Kidney glomerular epithelial cell (primary cell): ENCODE results near the gene ODAD3.
A peak's percentile ranks its signal among the peaks of the same experiment; 100 is the strongest.
"Not testable (repeated sequence)": the region's sequence is repeated elsewhere in the genome, so short reads cannot be mapped to it uniquely, and the experiment has no call there.

ENCODE experiments used
- DNase-seq: peaks from one replicate; lab custom pipeline; 2025; lab: John Stamatoyannopoulos, UW

Gene ODAD3

DNA sequence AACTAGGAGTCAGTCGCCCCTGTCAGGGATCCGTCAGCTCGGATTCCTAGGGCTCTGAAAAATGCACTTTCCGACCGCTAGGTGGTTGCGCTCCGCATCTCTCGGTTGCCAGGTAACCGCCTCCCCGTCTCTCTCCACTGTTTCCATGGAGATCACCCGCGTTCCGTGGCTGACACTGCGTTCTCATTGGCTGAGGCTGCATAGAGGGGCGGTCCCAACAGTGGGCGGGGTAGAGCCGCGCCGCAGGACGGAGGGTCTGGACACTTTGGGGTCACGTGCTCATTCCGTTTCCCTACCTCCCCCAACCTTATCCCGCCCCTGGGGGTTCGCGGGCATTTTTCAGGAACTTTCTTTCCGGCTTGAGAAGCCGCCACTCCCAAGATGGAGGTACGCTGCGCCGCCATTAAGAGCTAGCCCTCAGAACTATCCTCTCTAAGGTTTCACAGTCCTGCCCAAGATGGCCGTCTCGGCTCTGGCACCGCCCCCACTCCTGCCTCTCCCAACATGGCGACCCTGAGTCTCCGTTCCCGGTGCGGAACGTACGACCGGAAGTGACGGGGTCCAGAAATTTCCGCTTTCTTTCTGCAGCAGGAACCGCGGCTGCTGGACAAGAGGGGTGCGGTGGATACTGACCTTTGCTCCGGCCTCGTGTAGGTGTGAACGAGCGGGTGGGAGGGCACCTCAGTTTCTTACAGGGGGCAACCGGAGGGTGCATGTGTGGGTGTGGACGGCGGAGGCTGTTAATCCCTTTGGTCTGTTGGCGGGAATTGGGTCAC, at the start of gene ODAD3, which contains the start of gene PRKCSH:
Gene ODAD3 (minus strand): TSS at position 65 of the 776 bp plus-strand sequence. CDS start 105 bp downstream, outside the sequence.
Gene PRKCSH (plus strand): TSS at position 579 of the 776 bp plus-strand sequence. CDS start 483 bp downstream, outside the sequence.
- DNase-seq, result peak; percentile 100

DNA sequence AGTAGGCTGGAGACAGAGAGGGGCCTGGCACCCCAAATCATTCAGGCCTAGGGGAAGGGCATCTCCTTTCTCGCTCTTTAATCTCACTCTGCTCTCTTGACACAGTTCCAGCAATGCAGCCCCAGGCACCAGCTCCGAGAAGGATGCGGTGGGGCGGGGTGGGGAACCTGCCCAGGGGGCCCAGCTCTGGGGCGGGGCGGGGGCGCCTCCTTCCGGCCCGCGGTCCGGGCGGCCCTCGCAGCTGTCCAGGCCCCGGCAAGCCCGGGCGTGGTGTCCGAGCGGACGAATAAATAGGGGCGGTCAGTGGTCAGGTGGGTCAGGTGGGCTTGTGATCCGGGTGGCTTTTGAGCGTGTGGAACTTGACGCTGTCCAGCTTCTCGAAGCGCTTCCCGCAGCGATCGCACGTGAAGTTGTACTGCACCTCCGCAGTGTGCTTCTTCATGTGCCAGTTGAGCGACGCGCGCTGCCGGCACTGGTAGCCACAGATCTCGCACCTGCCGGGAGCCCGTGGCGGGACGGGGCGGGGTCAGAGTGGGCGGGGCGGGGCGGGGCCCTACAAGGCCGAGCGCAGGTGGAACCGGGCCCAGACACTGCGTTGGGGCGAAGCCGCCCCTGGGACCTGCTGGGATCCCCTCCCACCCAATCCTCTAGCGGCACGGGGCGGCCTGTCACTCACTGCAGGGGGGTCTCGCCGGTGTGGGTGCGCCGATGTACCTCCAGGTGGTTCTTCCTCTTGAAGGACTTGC, 48.6 kb upstream of the ODAD3 start:
- DNase-seq, result no peak

- peak; percentile 43 for DNase-seq
Observed at GRCh38 chr19:11482384-11483050, 47.6 kb upstream of the ODAD3 start.

- DNase-seq, result peak; percentile 60
Observed at GRCh38 chr19:11481534-11482383, 46.8 kb upstream of the ODAD3 start.

DNA sequence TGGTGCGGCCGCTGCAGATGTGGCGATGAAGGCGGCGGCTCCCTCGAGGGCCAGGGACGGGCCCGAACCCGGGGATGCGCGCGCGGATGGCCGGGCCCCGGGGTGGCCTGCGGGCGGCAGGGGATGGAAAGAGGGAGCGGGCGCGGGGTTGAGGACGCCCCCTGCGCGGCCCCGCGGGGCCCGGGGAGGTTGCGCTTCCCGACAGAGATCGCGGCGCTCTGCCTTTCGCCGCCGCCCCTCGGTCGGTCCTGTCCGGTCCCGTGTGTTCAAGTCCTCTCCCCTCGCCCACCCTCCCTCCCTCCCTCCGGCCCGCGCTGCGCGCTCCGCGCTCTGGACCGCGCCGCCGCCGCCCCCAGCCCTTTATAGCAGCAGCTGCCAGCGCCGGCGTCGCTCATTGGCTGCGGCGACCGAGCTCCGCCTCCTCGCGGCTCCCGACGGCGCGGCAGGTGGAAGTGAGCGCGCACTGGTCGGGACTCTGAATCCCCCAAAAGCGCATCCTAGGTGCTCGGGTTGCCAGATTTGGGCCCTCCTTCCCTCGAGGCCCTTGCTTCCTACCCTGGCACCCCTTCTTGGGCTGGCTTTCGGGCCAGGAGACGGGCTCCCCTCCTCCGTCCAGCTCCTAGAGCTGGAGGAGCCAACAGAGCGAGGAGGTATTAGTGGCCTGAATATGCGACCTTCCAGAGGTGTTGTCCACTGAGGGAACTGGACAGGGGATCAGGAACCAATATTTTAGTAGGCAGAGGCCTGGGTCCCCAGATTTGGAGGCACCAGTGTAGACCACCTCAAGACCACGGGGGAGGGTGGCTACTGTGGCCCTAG, 46.0 kb upstream of the ODAD3 start, which contains the start of gene ELAVL3:
Gene ELAVL3 (minus strand): TSS at position 332 of the 819 bp plus-strand sequence. CDS start 438 bp downstream, outside the sequence.
- DNase-seq, result no peak

GRCh38 chr19:11479898-11480714, 45.2 kb upstream of the ODAD3 start:
- DNase-seq, result no peak

DNA sequence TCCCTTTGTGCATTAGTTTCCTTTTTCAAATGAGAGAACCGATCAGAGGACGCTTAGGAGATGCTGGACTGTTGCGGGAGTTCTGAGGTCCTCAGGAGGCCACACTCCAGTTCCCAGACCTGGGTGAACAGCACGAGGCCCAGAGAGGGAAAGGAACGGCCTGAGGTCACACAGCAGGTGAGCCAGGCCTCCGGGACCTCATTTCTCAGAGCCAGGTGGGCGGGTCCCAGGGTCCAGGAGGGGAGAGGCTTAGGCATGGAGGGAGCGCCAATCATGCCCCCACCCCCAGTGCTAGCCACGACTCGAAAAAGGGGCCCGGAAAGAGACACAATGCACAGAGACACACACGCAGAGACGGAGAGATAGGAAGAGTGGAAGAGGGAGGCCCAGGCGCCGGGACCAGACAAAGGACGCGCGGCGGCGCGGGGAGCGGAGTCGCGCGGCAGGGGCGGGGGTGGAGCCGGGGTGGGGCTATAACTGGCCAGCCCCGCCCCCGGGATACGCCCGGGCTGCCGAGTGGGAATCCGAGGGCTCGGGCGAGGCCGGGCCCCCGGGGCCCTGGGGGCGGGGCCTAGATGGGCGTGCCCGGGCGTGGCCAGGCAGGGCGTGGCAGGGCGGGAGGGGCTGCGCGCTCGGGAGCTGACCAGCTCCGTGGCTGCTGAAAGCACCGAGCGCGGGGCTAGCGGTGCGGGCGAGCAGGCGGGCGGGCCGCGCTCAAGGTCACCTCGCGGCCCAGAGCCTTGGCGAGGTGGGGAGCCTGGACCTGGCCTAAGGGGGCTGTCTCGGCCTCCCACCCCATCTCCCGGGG, 44.4 kb upstream of the ODAD3 start:
- no peak for DNase-seq

GRCh38 chr19:11478167-11479089, 43.5 kb upstream of the ODAD3 start:
- no peak for DNase-seq

GRCh38 chr19:11475861-11476260, 40.9 kb upstream of the ODAD3 start:
- DNase-seq, result no peak

GRCh38 chr19:11475343-11475742, 40.4 kb upstream of the ODAD3 start:
- not testable (repeated sequence) for DNase-seq

- DNase-seq, result no peak
Observed at GRCh38 chr19:11473725-11474124, 38.8 kb upstream of the ODAD3 start.

DNA sequence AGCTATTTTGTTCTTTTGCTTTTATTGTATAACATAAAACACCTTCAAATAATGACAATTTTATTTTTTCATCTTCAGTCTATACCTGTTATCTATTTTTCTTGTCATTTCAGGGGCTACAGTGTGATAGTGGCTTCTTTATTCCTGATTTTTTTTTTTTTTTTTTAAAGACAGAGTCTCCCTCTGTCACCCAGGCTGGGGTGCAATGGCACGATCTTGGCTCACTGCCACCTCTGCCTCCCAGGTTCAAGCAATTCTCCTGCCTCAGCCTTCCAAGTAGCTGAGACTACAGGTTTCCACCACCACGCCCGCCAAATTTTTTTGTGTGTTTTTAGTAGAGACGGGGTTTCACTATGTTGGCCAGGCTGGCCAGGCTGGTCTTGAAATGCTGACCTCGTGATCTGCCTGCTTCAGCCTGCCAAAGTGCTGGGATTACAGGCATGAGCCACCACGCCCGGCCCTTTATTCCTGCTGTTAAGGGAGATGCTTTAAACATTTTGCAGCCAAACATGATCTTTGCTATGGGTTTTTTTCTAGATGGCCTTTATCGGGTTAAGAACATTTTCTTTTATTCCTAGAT, 33.4 kb upstream of the ODAD3 start:
- DNase-seq, result not testable (repeated sequence)

DNA sequence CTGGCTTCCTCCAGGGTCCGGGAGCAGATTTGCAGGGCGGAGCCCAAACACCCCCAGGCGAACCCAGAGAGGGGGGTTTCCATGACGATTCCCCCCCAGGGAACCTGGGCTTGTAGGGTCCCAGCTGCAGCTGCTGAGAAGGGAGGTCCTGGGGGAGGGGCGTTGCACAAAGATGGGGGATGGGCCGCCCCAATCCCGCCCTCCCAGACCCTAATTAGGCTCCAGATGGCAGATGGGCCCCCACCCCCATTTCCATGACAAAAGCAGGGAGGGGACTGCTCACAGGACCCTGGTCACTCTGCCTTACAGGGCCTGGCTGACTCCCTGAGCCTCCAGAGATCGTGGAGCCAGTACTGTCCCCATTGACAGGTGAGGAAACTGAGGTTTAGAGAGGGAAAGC, 30.7 kb upstream of the ODAD3 start:
- DNase-seq, result no peak

DNA sequence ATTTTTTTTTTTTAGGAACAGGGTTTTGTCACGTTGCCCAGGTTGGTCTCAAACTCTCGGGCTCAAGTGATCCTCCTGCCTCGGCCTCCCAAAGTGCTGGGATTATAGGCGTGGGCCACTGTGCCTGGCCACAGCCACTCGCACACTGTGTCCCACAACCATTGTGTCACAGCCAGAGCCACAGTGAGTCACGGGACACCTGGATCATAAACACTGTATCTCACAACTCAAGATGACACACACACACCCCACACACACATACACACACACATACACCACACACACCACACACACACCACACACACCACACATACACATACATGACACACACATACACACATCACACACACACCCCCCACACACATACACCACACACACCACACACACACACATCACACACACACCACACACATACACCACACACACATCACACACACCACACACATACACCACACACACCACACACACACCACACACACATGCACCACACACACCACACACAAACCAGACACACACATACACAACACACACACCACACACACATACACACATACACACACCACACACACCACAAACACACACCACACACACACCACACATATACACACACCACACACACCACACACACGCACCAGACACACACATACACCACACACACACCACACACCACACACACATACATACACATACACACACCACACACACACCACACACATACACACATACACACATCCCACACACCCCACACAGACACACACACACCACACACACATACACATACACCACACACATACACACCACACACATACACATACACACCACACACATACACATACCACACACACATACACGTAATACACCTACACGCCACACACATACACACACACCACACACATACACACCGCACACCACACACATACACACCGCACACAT, 29.7 kb upstream of the ODAD3 start:
- no peak for DNase-seq

DNA sequence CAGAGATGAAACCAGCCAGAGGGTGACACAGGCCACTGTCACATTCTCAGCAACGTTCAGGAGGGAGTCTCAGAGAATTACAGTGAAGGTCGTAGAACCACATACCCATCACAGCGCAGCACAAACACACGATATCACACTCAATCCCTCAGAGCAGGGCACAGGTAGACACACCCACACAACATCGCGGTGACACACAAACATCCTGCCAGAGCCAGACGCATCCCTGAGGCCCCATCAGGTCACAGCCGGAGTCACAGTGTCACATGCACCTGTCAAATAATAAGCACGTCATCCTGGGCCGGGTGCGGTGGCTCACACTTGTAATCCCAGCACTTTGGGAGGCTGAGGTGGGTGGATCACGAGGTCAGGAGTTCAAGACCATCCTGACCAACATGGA, 28.5 kb upstream of the ODAD3 start:
- DNase-seq, result no peak

DNA sequence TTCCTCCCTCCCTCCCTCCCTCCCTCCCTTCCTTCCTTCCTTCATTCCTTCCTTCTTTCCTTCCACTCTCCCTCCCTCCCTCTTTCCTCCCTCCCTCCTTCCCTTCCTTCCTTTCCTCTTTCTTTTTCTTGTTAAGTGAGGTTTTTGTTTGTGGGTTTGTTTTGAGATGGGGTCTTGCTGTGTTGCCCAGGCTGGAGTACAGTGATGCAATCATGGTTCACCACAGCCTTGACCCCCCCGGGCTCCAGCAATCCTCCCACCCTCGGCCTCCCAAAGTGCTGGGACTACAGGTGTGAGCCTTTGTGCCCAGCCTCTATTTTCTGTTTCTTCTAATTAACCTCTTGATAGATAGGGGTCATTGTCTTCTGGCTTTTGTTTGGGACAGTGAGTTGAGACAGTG, 26.5 kb upstream of the ODAD3 start:
- no peak for DNase-seq
